GM23338 (cell line): ENCODE data around the gene GCNT1. TPM values are rescaled to one million over a fixed set of nuclear protein-coding genes. Genes with fewer than 3 reads are reported as not detected.

Experiments
- ATAC-seq: fragments of 200-7000 bp; cut with Tn5 transposase; 3 replicates; pipeline ENCODE4 v1.9.1; 2020
- DNase-seq: peaks from one replicate; pipeline ENCODE4 v3.0.0-alpha.2; 2015; ENCODE audit warnings: low spot score
- H2AFZ ChIP-seq: fragments of 200-600 bp; sonication (generic); 2 replicates; pipeline ENCODE4 v1.8.0; 2016; ENCODE audit warnings: antibody characterized with exemption, mild to moderate bottlenecking, moderate library complexity
- H3F3A ChIP-seq: fragments of 200-600 bp; sonication (generic); replicated peaks from 2 replicates; pipeline ENCODE4 v1.8.0; 2017; ENCODE audit warnings: antibody characterized with exemption, mixed run types, low read depth
- H3K27ac ChIP-seq: fragments of 200-600 bp; sonication (generic); 2 replicates; pipeline ENCODE4 v1.6.1; 2016; ENCODE audit warnings: low read depth
- H3K27me3 ChIP-seq: fragments of 200-600 bp; sonication (generic); 2 replicates; pipeline ENCODE4 v1.8.0; 2016; ENCODE audit warnings: mild to moderate bottlenecking, mixed run types, moderate library complexity; ENCODE audit not compliant: insufficient read depth
- H3K36me3 ChIP-seq: fragments of 200-600 bp; sonication (generic); 2 replicates; pipeline ENCODE4 v1.8.0; 2016; ENCODE audit warnings: mild to moderate bottlenecking; ENCODE audit not compliant: insufficient read depth
- H3K4me1 ChIP-seq: fragments of 200-600 bp; sonication (generic); 2 replicates; pipeline ENCODE4 v1.8.0; 2016; ENCODE audit warnings: mild to moderate bottlenecking, moderate library complexity; ENCODE audit not compliant: insufficient read depth
- H3K4me2 ChIP-seq: fragments of 200-600 bp; sonication (generic); 2 replicates; pipeline ENCODE4 v1.7.1; 2017; ENCODE audit warnings: mixed run types
- H3K4me3 ChIP-seq: fragments of 200-600 bp; sonication (generic); 2 replicates; pipeline ENCODE4 v1.6.1; 2016; ENCODE audit warnings: mixed run types
- H3K79me2 ChIP-seq: fragments of 200-600 bp; sonication (generic); replicated peaks from 2 replicates; pipeline ENCODE4 v1.8.0; 2017; ENCODE audit warnings: mild to moderate bottlenecking; ENCODE audit not compliant: insufficient read depth
- H3K9me2 ChIP-seq: fragments of 200-600 bp; sonication (generic); 2 replicates; pipeline ENCODE4 v1.8.0; 2017; ENCODE audit not compliant: insufficient read depth
- H4K20me1 ChIP-seq: fragments of 200-600 bp; sonication (generic); replicated peaks from 2 replicates; pipeline ENCODE4 v1.8.0; 2017; ENCODE audit warnings: mild to moderate bottlenecking; ENCODE audit not compliant: insufficient read depth
- H3K27ac Mint-ChIP-seq: 2 replicates; pipeline ENCODE4 v1.8.0; 2020; ENCODE audit warnings: inconsistent platforms, mild to moderate bottlenecking, moderate library complexity, mixed read lengths
- H3K27me3 Mint-ChIP-seq: 3 replicates; pipeline ENCODE4 v1.8.0; 2022; ENCODE audit warnings: low read depth, mild to moderate bottlenecking, moderate library complexity, mixed read lengths, inconsistent platforms; ENCODE audit not compliant: insufficient read depth, poor library complexity
- H3K36me3 Mint-ChIP-seq: 3 replicates; pipeline ENCODE4 v1.8.0; 2021; ENCODE audit warnings: low read depth, mild to moderate bottlenecking, inconsistent platforms, moderate library complexity, mixed read lengths
- H3K4me1 Mint-ChIP-seq: 3 replicates; pipeline ENCODE4 v1.8.0; 2020; ENCODE audit warnings: mild to moderate bottlenecking, inconsistent platforms, mixed read lengths
- H3K4me3 Mint-ChIP-seq: 3 replicates; pipeline ENCODE4 v1.8.0; 2021; ENCODE audit warnings: moderate library complexity, mild to moderate bottlenecking, inconsistent platforms, mixed read lengths
- H3K9me3 Mint-ChIP-seq: 3 replicates; pipeline ENCODE4 v1.8.0; 2020; ENCODE audit warnings: moderate library complexity, mild to moderate bottlenecking, inconsistent platforms, mixed read lengths
- CREB1 ChIP-seq: fragments of 250-450 bp; sonication (Bioruptor Pico); IDR thresholded peaks from 2 replicates; pipeline ENCODE4 v1.5.0; 2020; ENCODE audit warnings: low read depth, mild to moderate bottlenecking, moderate library complexity
- CTCF ChIP-seq, 2 experiments: fragments of 200-600 bp in 1 of 2; sonication (generic) in 1 of 2; conservative IDR thresholded peaks; 2 replicates each; pipeline versions ENCODE4 v1.5.1 to v1.6.1; 2016 to 2017; ENCODE audit warnings: antibody characterized with exemption in 2 of 2, low read depth in 2 of 2, mild to moderate bottlenecking in 2 of 2, moderate library complexity in 1 of 2
- EZH2phosphoT487 ChIP-seq: fragments of 200-600 bp; sonication (generic); IDR thresholded peaks from one replicate; pipeline ENCODE4 v1.8.1; 2018; ENCODE audit warnings: antibody characterized with exemption; ENCODE audit not compliant: unreplicated experiment
- JUNB ChIP-seq: IDR thresholded peaks from one replicate; pipeline ENCODE4 v1.6.1; 2016; ENCODE audit warnings: antibody characterized with exemption; ENCODE audit not compliant: unreplicated experiment
- NANOG ChIP-seq: IDR thresholded peaks from 2 replicates; pipeline ENCODE4 v1.6.1; 2016; ENCODE audit warnings: antibody characterized with exemption, borderline replicate concordance
- REST ChIP-seq: IDR thresholded peaks from one replicate; pipeline ENCODE4 v1.6.1; 2018; ENCODE audit warnings: antibody characterized with exemption; ENCODE audit not compliant: unreplicated experiment
- STAT1 ChIP-seq: IDR thresholded peaks from one replicate; pipeline ENCODE4 v1.6.1; 2016; ENCODE audit warnings: antibody characterized with exemption; ENCODE audit not compliant: unreplicated experiment
- ZNF114 ChIP-seq: fragments of 250-450 bp; sonication (Bioruptor Pico); IDR thresholded peaks from 2 replicates; pipeline ENCODE4 v1.5.0; 2020; ENCODE audit warnings: mild to moderate bottlenecking, moderate library complexity
- ZNF331 ChIP-seq: fragments of 250-450 bp; sonication (Bioruptor Pico); IDR thresholded peaks from 2 replicates; pipeline ENCODE4 v1.5.0; 2020; ENCODE audit warnings: low read depth, mild to moderate bottlenecking, moderate library complexity
- ZNF462 ChIP-seq: fragments of 250-450 bp; sonication (Bioruptor Pico); IDR thresholded peaks from 2 replicates; pipeline ENCODE4 v1.5.0; 2020; ENCODE audit warnings: mild to moderate bottlenecking, moderate library complexity
- polyA plus RNA-seq: library from polyadenylated mRNA; unstranded; fragments of >200 nt; fragmentation: Nextera tagmentation; extraction: Ambion mirVana; gene quantifications from 2 replicates; pipeline ENCODE4 v1.2.1, GENCODE V29; 2016
- total RNA-seq: library from RNA; depleted of rRNA; stranded (reverse); fragments of >200 nt; shearing (Covaris generic); gene quantifications from 2 replicates; pipeline ENCODE4 v1.2.3, GENCODE V29; 2014
- TF ChIP-seq, protein P1 (sequence below): IDR thresholded peaks from 2 replicates; pipeline ENCODE4 v1.6.1; 2016; ENCODE audit warnings: antibody characterized with exemption

GCNT1 gene
- total and polyA plus RNA-seq, 2 experiments from 2014 or later = 4.2 to 11.4 TPM

GRCh38 chr9:76443887-76444286 is 15.1 kb upstream of the GCNT1 start (continued):
- TF ChIP-seq ZNF462 (CRISPR knock-in tag) (no peak), STAT1 (no peak), JUNB (no peak)

GRCh38 chr9:76444322-76444929 is 14.6 kb upstream of the GCNT1 start:
- no peak overlapping the region for H3K27ac Mint-ChIP-seq
- no peaks in the 10 kb centered on the region for H3K4me1 Mint-ChIP-seq
- Histone ChIP-seq H3K79me2 (no peaks in the 10 kb centered on the region), H3K4me3 (no peak overlapping the region), H3K27me3 (no peaks in the 10 kb centered on the region), H2AFZ (no peak overlapping the region), H3K36me3 (no peaks in the 10 kb centered on the region), H3F3A (no peaks in the 10 kb centered on the region), H3K9me2 (no peaks in the 10 kb centered on the region), H3K4me2 (no peak overlapping the region), H4K20me1 (no peaks in the 10 kb centered on the region), H3K27ac (no peak overlapping the region), H3K4me1 (no peaks in the 10 kb centered on the region)
- H3K9me3 Mint-ChIP-seq = peaks cover 26% of the 10 kb centered on the region
- H3K36me3 Mint-ChIP-seq = peaks cover 15% of the 10 kb centered on the region
- ATAC-seq = no peak
- no peak for DNase-seq
- H3K4me3 Mint-ChIP-seq = no peak overlapping the region
- H3K27me3 Mint-ChIP-seq = no peaks in the 10 kb centered on the region
- TF ChIP-seq ZNF331 (CRISPR knock-in tag) (no peak), REST (no peak), EZH2phosphoT487 (no peak), CREB1 (no peak), ZNF114 (no peak), NANOG (no peak), STAT1 (no peak), CTCF (conservative IDR thresholded peaks at IDR 0.05; ENCODE audit: low read depth in 2 of 2) (no peak)
- TF ChIP-seq, protein P1, sequence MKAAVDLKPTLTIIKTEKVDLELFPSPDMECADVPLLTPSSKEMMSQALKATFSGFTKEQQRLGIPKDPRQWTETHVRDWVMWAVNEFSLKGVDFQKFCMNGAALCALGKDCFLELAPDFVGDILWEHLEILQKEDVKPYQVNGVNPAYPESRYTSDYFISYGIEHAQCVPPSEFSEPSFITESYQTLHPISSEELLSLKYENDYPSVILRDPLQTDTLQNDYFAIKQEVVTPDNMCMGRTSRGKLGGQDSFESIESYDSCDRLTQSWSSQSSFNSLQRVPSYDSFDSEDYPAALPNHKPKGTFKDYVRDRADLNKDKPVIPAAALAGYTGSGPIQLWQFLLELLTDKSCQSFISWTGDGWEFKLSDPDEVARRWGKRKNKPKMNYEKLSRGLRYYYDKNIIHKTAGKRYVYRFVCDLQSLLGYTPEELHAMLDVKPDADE = no peak
